Loucy (cell line): ENCODE measurements around the gene TMEM9.

Experiments used
- H2AFZ ChIP-seq: fragments of 200-600 bp; sonication (generic); 2 replicates; pipeline ENCODE4 v1.6.0; 2016; ENCODE audit warnings: antibody characterized with exemption, mild to moderate bottlenecking, low read length, moderate library complexity
- H3F3A ChIP-seq: fragments of 200-600 bp; 2 replicates; pipeline ENCODE4 v1.6.0; 2016; ENCODE audit warnings: antibody characterized with exemption, low read depth, mild to moderate bottlenecking
- H3K27me3 ChIP-seq: fragments of 200-600 bp; sonication (generic); 2 replicates; pipeline ENCODE4 v1.6.1; 2014; ENCODE audit warnings: low read length, mild to moderate bottlenecking; ENCODE audit not compliant: insufficient read depth, poor library complexity, severe bottlenecking
- H3K36me3 ChIP-seq: fragments of 200-600 bp; sonication (generic); 2 replicates; pipeline ENCODE4 v1.6.1; 2016; ENCODE audit warnings: low read length; ENCODE audit not compliant: insufficient read depth
- H3K4me1 ChIP-seq: fragments of 200-600 bp; sonication (generic); 2 replicates; pipeline ENCODE4 v1.5.1; 2014; ENCODE audit warnings: low read length, mild to moderate bottlenecking; ENCODE audit not compliant: insufficient read depth, poor library complexity, severe bottlenecking
- H3K4me2 ChIP-seq: fragments of 200-600 bp; sonication (generic); 2 replicates; pipeline ENCODE4 v1.6.0; 2014; ENCODE audit warnings: antibody characterized with exemption, low read length, low read depth, mild to moderate bottlenecking; ENCODE audit not compliant: poor library complexity, severe bottlenecking
- H3K4me3 ChIP-seq: fragments of 200-600 bp; sonication (generic); 2 replicates; pipeline ENCODE4 v1.5.1; 2014; ENCODE audit warnings: low read length, mild to moderate bottlenecking, mixed read lengths; ENCODE audit not compliant: poor library complexity, severe bottlenecking
- H3K79me2 ChIP-seq: fragments of 200-600 bp; sonication (generic); 2 replicates; pipeline ENCODE4 v1.6.1; 2014; ENCODE audit warnings: low read length; ENCODE audit not compliant: insufficient read depth
- H3K9ac ChIP-seq: fragments of 200-600 bp; sonication (generic); 2 replicates; pipeline ENCODE4 v1.6.0; 2014; ENCODE audit warnings: mild to moderate bottlenecking, low read depth, low read length, moderate library complexity; ENCODE audit not compliant: poor library complexity, severe bottlenecking
- H3K9me2 ChIP-seq: fragments of 200-600 bp; sonication (generic); replicated peaks from 2 replicates; pipeline ENCODE4 v1.6.1; 2016; ENCODE audit warnings: low read depth, low read length, mixed read lengths
- H3K9me3 ChIP-seq: fragments of 200-600 bp; sonication (generic); 2 replicates; pipeline ENCODE4 v1.6.1; 2014; ENCODE audit warnings: mild to moderate bottlenecking, antibody characterized with exemption, low read length, low read depth; ENCODE audit not compliant: insufficient read depth
- H4K20me1 ChIP-seq: fragments of 200-600 bp; sonication (generic); 2 replicates; pipeline ENCODE4 v1.6.0; 2014; ENCODE audit warnings: antibody characterized with exemption, low read length, mild to moderate bottlenecking; ENCODE audit not compliant: insufficient read depth, poor library complexity, severe bottlenecking
- CTCF ChIP-seq: fragments of 200-600 bp; sonication (generic); conservative IDR thresholded peaks from 2 replicates; pipeline ENCODE4 v1.5.1; 2014; ENCODE audit warnings: mild to moderate bottlenecking, antibody characterized with exemption, low read length
- EZH2phosphoT487 ChIP-seq: fragments of 200-600 bp; IDR thresholded peaks from 2 replicates; pipeline ENCODE4 v1.6.1; 2018; ENCODE audit warnings: antibody characterized with exemption, mild to moderate bottlenecking, moderate library complexity, borderline replicate concordance

TMEM9 gene

GRCh38 chr1:201112926-201113325 is 41.3 kb downstream of the TMEM9 start:
- Histone ChIP-seq H3K27me3 (no peaks in the 10 kb centered on the region), H3K4me2 (no peak overlapping the region), H3K9me3 (no peaks in the 10 kb centered on the region)

GRCh38 chr1:201112173-201112731 is 42.0 kb downstream of the TMEM9 start, which contains the start of gene CACNA1S:
Gene CACNA1S, minus strand, starts transcription at chr1:201112426. Its CDS starts 87 bp downstream, at chr1:201112339.
- no peaks in the 10 kb centered on the region for H3K9me2 ChIP-seq
- no peaks in the 10 kb centered on the region for H3K9me3 ChIP-seq
- no peak within 1 kb of the TSS for H2AFZ ChIP-seq
- no peak within 1 kb of the TSS for H3K4me3 ChIP-seq
- H3F3A ChIP-seq: no peaks in the 10 kb centered on the region
- H3K4me2 ChIP-seq: no peak within 1 kb of the TSS
- H3K79me2 ChIP-seq: no peaks in the 10 kb centered on the region
- no peak within 1 kb of the TSS for H3K9ac ChIP-seq
- H4K20me1 ChIP-seq: no peaks in the 10 kb centered on the region
- no peaks in the 10 kb centered on the region for H3K36me3 ChIP-seq
- TF ChIP-seq CTCF: no peak
- no peaks in the 10 kb centered on the region for H3K27me3 ChIP-seq
- peaks cover 5% of the 10 kb centered on the region for H3K4me1 ChIP-seq

More at GRCh38 chr1:201112926-201113325, 41.3 kb downstream of the TMEM9 start:
- Histone ChIP-seq H3K4me1 (peaks cover 5% of the 10 kb centered on the region), H3K4me3 (no peak overlapping the region), H3K36me3 (no peaks in the 10 kb centered on the region), H3K79me2 (no peaks in the 10 kb centered on the region), H3K9ac (no peak overlapping the region), H2AFZ (no peak overlapping the region), H4K20me1 (no peaks in the 10 kb centered on the region), H3K9me2 (no peaks in the 10 kb centered on the region), H3F3A (no peaks in the 10 kb centered on the region)
- TF ChIP-seq CTCF: no peak

- Histone ChIP-seq H4K20me1 (no peaks in the 10 kb centered on the region), H3K4me1 (peaks cover 5% of the 10 kb centered on the region), H3K4me3 (no peak overlapping the region), H3K36me3 (no peaks in the 10 kb centered on the region), H3F3A (no peaks in the 10 kb centered on the region), H2AFZ (no peak overlapping the region), H3K79me2 (no peaks in the 10 kb centered on the region), H3K9me3 (no peaks in the 10 kb centered on the region), H3K9me2 (no peaks in the 10 kb centered on the region), H3K4me2 (no peak overlapping the region), H3K27me3 (no peaks in the 10 kb centered on the region), H3K9ac (no peak overlapping the region)
- TF ChIP-seq CTCF (no peak), EZH2phosphoT487 (no peak)
Measured at GRCh38 chr1:201111672-201112071, 42.6 kb downstream of the TMEM9 start.
